H9 (cell line): Measurements from ENCODE around the gene PITPNM3. TPM values are rescaled to one million over a fixed set of nuclear protein-coding genes. Genes with fewer than 3 reads are reported as not detected.

Source experiments
- DNase-seq: peaks from one replicate; pipeline ENCODE4 v3.0.0-alpha.2; 2017
- H2AFZ ChIP-seq: one replicate; pipeline ENCODE4 v1.6.1; 2013; ENCODE audit warnings: mild to moderate bottlenecking, low read length, control low read depth, moderate library complexity
- H2AK5ac ChIP-seq: 2 replicates; pipeline ENCODE4 v1.6.1; 2013; ENCODE audit warnings: low read length, control low read depth, mixed read lengths; ENCODE audit not compliant: insufficient read length
- H2BK120ac ChIP-seq: one replicate; pipeline ENCODE4 v1.6.1; 2013; ENCODE audit warnings: low read depth, mild to moderate bottlenecking, low read length, control low read depth, inconsistent platforms; ENCODE audit not compliant: poor library complexity, severe bottlenecking
- H2BK12ac ChIP-seq: 2 replicates; pipeline ENCODE4 v1.6.1; 2013; ENCODE audit warnings: low read length, control low read depth, mixed read lengths, low read depth; ENCODE audit not compliant: insufficient read length
- H2BK15ac ChIP-seq: 2 replicates; pipeline ENCODE4 v1.6.1; 2013; ENCODE audit warnings: low read depth, low read length, control low read depth
- H2BK20ac ChIP-seq: one replicate; pipeline ENCODE4 v1.6.1; 2013; ENCODE audit warnings: low read depth, mild to moderate bottlenecking, low read length, control low read depth, inconsistent platforms; ENCODE audit not compliant: poor library complexity, severe bottlenecking
- H2BK5ac ChIP-seq: 2 replicates; pipeline ENCODE4 v1.6.1; 2013; ENCODE audit warnings: low read length, control low read depth, mixed read lengths; ENCODE audit not compliant: insufficient read length
- H3K14ac ChIP-seq: 2 replicates; pipeline ENCODE4 v1.6.1; 2013; ENCODE audit warnings: low read length, control low read depth; ENCODE audit not compliant: insufficient read depth
- H3K18ac ChIP-seq: 2 replicates; pipeline ENCODE4 v1.6.1; 2013; ENCODE audit warnings: low read depth, mild to moderate bottlenecking, mixed read lengths, low read length, control low read depth; ENCODE audit not compliant: insufficient read length
- H3K23ac ChIP-seq: 2 replicates; pipeline ENCODE4 v1.6.1; 2013; ENCODE audit warnings: low read length, control low read depth, mixed read lengths, low read depth; ENCODE audit not compliant: insufficient read length
- H3K23me2 ChIP-seq: 2 replicates; pipeline ENCODE4 v1.6.1; 2013; ENCODE audit warnings: low read depth, mild to moderate bottlenecking, mixed read lengths, low read length, control low read depth; ENCODE audit not compliant: insufficient read length, poor library complexity, severe bottlenecking
- H3K27ac ChIP-seq: 2 replicates; pipeline ENCODE4 v1.5.1; 2013; ENCODE audit warnings: low read length, control low read depth, mixed read lengths, low read depth; ENCODE audit not compliant: insufficient read length
- H3K27me3 ChIP-seq: 2 replicates; pipeline ENCODE4 v1.6.1; 2013; ENCODE audit warnings: low read length, control low read depth, inconsistent platforms; ENCODE audit not compliant: insufficient read depth
- H3K4ac ChIP-seq: 2 replicates; pipeline ENCODE4 v1.6.1; 2013; ENCODE audit warnings: low read depth, mild to moderate bottlenecking, control low read depth, inconsistent platforms, low read length, moderate library complexity
- H3K4me1 ChIP-seq: 2 replicates; pipeline ENCODE4 v1.6.1; 2013; ENCODE audit warnings: low read length, control low read depth, inconsistent platforms; ENCODE audit not compliant: insufficient read depth
- H3K4me2 ChIP-seq: 2 replicates; pipeline ENCODE4 v1.6.1; 2013; ENCODE audit warnings: low read length, control low read depth, mixed read lengths; ENCODE audit not compliant: insufficient read length, insufficient read depth
- H3K56ac ChIP-seq: 2 replicates; pipeline ENCODE4 v1.6.1; 2013; ENCODE audit warnings: low read depth, mild to moderate bottlenecking, mixed read lengths, low read length, control low read depth; ENCODE audit not compliant: insufficient read length
- H3K79me1 ChIP-seq: 2 replicates; pipeline ENCODE4 v1.6.1; 2013; ENCODE audit warnings: low read depth, mild to moderate bottlenecking, moderate library complexity, low read length, control low read depth, inconsistent platforms; ENCODE audit not compliant: insufficient read depth, poor library complexity, severe bottlenecking
- H3K79me2 ChIP-seq: 2 replicates; pipeline ENCODE4 v1.6.1; 2013; ENCODE audit warnings: low read length, control low read depth, inconsistent platforms; ENCODE audit not compliant: insufficient read depth
- H3K9ac ChIP-seq: 2 replicates; pipeline ENCODE4 v1.6.1; 2013; ENCODE audit warnings: low read length, control low read depth, mixed read lengths; ENCODE audit not compliant: insufficient read length; ENCODE audit errors: extremely low read depth
- H3K9me3 ChIP-seq: one replicate; pipeline ENCODE4 v1.6.1; 2013; ENCODE audit warnings: low read depth, low read length, inconsistent platforms; ENCODE audit not compliant: control insufficient read depth
- H3T11ph ChIP-seq: one replicate; pipeline ENCODE4 v1.6.1; 2013; ENCODE audit warnings: mild to moderate bottlenecking, low read length, control low read depth, inconsistent platforms
- H4K20me1 ChIP-seq: one replicate; pipeline ENCODE4 v1.6.1; 2013; ENCODE audit not compliant: control insufficient read depth, insufficient read length, insufficient read depth
- H4K5ac ChIP-seq: 2 replicates; pipeline ENCODE4 v1.6.1; 2013; ENCODE audit warnings: low read depth, mild to moderate bottlenecking, mixed read lengths, low read length, control low read depth; ENCODE audit not compliant: insufficient read length
- H4K8ac ChIP-seq: replicated peaks from 2 replicates; pipeline ENCODE4 v1.6.1; 2013; ENCODE audit warnings: low read length, control low read depth, mixed read lengths, low read depth; ENCODE audit not compliant: insufficient read length
- H4K91ac ChIP-seq: 2 replicates; pipeline ENCODE4 v1.6.1; 2013; ENCODE audit warnings: low read depth, mild to moderate bottlenecking, moderate library complexity, mixed read lengths, low read length, control low read depth; ENCODE audit not compliant: insufficient read length
- H3K27ac Mint-ChIP-seq, 3 experiments: 2 replicates in 2 of 3; 3 replicates in 1 of 3; pipeline ENCODE4 v1.8.0; 2020 to 2021; ENCODE audit warnings: mixed read lengths in 3 of 3, mild to moderate bottlenecking in 1 of 3, moderate library complexity in 1 of 3
- H3K27me3 Mint-ChIP-seq: 2 replicates; pipeline ENCODE4 v1.8.0; 2021; ENCODE audit warnings: low read depth, mild to moderate bottlenecking, moderate library complexity, mixed read lengths
- H3K36me3 Mint-ChIP-seq, 3 experiments: 2 replicates in 2 of 3; 3 replicates in 1 of 3; pipeline ENCODE4 v1.8.0; 2020 to 2021; ENCODE audit warnings: low read depth in 3 of 3, mixed read lengths in 3 of 3; ENCODE audit not compliant: insufficient read depth in 1 of 3
- H3K4me1 Mint-ChIP-seq, 2 experiments: 2 replicates each; pipeline ENCODE4 v1.8.0; 2020; ENCODE audit warnings: mixed read lengths in 2 of 2
- H3K4me3 Mint-ChIP-seq, 2 experiments: 2 replicates in 1 of 2; 3 replicates in 1 of 2; pipeline ENCODE4 v1.8.0; 2020 to 2021; ENCODE audit warnings: mild to moderate bottlenecking in 2 of 2, mixed read lengths in 2 of 2, moderate library complexity in 1 of 2
- H3K9me3 Mint-ChIP-seq, 2 experiments: 2 replicates in 1 of 2; 3 replicates in 1 of 2; pipeline ENCODE4 v1.8.0; 2020; ENCODE audit warnings: mild to moderate bottlenecking in 2 of 2, mixed read lengths in 2 of 2, moderate library complexity in 1 of 2
- WGBS: extraction: QIAGEN DNeasy Blood & Tissue Kit; methylation state at CpG from one replicate; pipeline ENCODE4 v1.1.7; 2013; ENCODE audit warnings: missing lambda C conversion rate, low lambda C conversion rate, mixed read lengths; ENCODE audit not compliant: insufficient read length; ENCODE audit errors: extremely low coverage; 5-methylcytosine and 5-hydroxymethylcytosine counted together
- total RNA-seq: library from RNA; stranded (reverse); gene quantifications from 2 replicates; pipeline ENCODE4 v1.2.1, GENCODE V29; 2021
- TF ChIP-seq, protein P1 (sequence below): fragments of 200-600 bp; sonication (generic); conservative IDR thresholded peaks from 3 replicates; pipeline ENCODE4 v1.8.0; 2021; ENCODE audit warnings: antibody characterized with exemption, mild to moderate bottlenecking

The PITPNM3 gene
- total RNA-seq, 1 experiment from 2014 or later, result 3.4 TPM

DNA sequence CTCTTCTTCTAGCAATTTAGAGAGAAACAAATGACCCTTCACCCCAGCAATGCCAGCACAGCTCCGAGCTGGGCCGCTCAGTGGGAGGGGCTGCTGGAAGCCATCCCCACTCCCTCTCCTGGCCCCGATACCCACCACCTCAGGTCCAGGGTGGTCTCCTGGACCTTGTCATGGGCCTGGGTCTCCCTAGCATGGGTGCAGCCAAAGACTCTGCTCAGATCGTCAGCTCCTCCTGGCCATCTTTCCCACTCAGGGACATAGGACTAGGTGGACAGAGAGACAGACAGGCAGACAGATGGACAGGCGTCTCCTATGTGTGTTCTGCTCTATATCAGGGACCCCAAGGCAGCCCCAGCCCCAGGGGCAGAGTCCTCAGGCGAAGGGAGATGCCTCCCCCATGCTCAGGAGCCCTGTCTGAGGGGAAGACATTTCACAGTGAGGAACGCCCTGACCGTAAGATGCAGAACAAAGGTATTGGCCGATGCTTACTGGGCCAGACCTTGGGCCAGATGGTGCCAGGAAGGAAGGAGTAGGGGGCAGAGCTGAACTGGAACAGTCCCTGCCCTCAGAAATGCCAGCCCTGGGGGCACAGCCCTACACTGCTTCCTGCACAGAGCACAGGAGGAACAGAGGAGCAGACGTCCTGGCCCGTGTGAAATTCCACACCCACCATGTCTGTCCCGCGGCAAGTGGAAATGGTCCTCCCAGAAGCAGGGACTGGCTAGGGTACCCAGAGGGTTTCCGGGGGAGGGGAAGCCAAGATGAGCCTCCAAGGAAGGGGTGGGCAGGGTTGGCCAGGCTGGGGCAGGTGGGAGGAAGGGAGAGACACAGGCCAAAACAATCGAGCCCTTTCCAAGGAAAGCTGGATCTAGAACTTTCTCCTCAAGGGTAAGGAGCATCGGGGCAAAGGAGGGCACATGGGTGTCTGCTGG lies 13.0 kb downstream of the PITPNM3 start:
- Histone ChIP-seq H2BK5ac (no peak overlapping the region), H2BK12ac (no peak overlapping the region), H2AK5ac (no peak overlapping the region), H2BK120ac (no peak overlapping the region), H4K8ac (no peak overlapping the region), H3K79me2 (no peaks in the 10 kb centered on the region), H2BK15ac (no peak overlapping the region), H3K56ac (no peak overlapping the region), H3K14ac (no peak overlapping the region), H3K9me3 (no peaks in the 10 kb centered on the region), H3K23ac (no peak overlapping the region), H3K18ac (no peak overlapping the region), H4K20me1 (peaks cover 5% of the 10 kb centered on the region), H3K4me2 (no peak overlapping the region), H3K9ac (no peak overlapping the region), H3K23me2 (no peaks in the 10 kb centered on the region), H3K27ac (no peak overlapping the region), H2BK20ac (no peak overlapping the region), H4K91ac (no peak overlapping the region), H3K4me1 (no peaks in the 10 kb centered on the region), H2AFZ (no peak overlapping the region), H3K4ac (no peak overlapping the region), H3K79me1 (no peaks in the 10 kb centered on the region), H4K5ac (no peak overlapping the region), H3K27me3 (no peaks in the 10 kb centered on the region), H3T11ph (no peak overlapping the region)
- TF ChIP-seq, protein P1, sequence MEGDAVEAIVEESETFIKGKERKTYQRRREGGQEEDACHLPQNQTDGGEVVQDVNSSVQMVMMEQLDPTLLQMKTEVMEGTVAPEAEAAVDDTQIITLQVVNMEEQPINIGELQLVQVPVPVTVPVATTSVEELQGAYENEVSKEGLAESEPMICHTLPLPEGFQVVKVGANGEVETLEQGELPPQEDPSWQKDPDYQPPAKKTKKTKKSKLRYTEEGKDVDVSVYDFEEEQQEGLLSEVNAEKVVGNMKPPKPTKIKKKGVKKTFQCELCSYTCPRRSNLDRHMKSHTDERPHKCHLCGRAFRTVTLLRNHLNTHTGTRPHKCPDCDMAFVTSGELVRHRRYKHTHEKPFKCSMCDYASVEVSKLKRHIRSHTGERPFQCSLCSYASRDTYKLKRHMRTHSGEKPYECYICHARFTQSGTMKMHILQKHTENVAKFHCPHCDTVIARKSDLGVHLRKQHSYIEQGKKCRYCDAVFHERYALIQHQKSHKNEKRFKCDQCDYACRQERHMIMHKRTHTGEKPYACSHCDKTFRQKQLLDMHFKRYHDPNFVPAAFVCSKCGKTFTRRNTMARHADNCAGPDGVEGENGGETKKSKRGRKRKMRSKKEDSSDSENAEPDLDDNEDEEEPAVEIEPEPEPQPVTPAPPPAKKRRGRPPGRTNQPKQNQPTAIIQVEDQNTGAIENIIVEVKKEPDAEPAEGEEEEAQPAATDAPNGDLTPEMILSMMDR, result no peak
- H3K9me3 Mint-ChIP-seq, result peaks cover 5% of the 10 kb centered on the region in 2 experiments; a peak in 3 of 5 replicates
- H3K27me3 Mint-ChIP-seq, result peaks cover 2% of the 10 kb centered on the region; the same call in 1 of the 2 replicates
- 0 out of 7 replicates have a peak, but pooled peaks cover 0 to 3% (median 0%) of the 10 kb centered on the region in 3 experiments for H3K36me3 Mint-ChIP-seq
- no peak overlapping the region; a peak in 1 of 7 replicates for H3K27ac Mint-ChIP-seq
- H3K4me1 Mint-ChIP-seq, result peaks cover 39 to 40% of the 10 kb centered on the region in 2 experiments
- WGBS, result no CpG with 5 or more reads among the region's 16 CpGs
- no peak for DNase-seq
- H3K4me3 Mint-ChIP-seq, result no peak overlapping the region
